ENCODE results near the gene CLTA.
"Not testable (repeated sequence)": the region's sequence is repeated elsewhere in the genome, so short reads cannot be mapped to it uniquely, and the experiment has no call there.

Gene CLTA

DNA sequence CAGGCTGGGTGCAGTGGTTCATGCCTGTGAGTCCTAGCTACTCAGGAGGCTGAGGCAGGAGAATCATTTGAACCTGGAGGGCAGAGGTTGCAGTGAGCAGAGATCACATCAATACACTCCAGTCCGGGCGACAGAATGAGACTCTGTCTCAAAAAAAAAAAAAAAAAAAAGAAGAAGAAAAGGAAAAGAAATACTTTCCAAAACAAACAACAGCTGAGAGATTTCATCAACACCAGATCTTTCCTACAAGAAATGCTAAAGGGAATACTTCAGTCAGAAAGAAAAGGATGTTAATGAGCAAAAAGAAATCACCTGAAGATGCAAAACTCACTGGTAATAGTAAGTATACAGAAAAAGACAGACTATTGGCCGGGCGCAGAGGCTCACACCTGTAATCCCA lies 13.2 kb upstream of the CLTA start:
- FAIRE-seq (no peak), DNase-seq (ENCODE audit: extremely low spot score, insufficient read length, low read depth) (no peak)

DNA sequence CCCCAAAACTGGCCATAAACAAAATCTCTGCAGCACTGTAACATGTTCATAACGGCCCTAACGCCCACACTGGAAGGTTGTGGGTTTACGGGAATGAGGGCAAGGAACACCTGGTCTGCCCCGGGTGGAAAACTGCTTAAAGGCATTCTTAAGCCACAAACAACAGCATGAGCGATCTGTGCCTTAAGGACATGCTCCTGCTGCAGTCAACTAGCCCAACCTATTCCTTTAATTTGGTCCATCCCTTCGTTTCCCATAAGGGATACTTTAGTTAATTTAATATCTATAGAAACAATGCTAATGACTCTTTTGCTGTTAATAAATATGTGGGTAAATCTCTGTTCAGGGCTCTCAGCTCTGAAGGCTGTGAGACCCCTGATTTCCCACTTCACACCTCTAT lies 10.5 kb upstream of the CLTA start:
- not testable (repeated sequence) for FAIRE-seq; DNase-seq (ENCODE audit: extremely low spot score, insufficient read length, low read depth)

DNA sequence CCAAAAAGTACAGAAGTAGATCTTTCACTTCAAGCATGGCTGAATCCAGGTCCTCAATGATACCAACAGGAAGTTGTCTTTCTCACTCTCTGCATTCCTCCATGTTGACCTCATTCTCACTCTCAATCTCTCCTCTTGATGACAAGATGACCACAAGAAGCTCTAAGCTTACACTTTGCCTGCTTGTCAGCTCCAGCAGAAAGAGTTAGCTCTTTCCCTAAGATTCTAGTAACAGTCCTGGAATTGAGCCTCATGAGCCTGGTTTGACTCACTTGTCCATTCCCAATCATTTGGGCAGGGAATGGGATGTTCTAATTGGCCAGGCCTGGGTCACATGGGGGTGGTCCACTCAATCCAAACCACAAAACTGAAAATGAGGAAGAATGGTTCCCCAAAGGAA lies 3.3 kb upstream of the CLTA start:
- DNase-seq (ENCODE audit: extremely low spot score, insufficient read length, low read depth) (no peak), FAIRE-seq (peak; percentile 65)

DNA sequence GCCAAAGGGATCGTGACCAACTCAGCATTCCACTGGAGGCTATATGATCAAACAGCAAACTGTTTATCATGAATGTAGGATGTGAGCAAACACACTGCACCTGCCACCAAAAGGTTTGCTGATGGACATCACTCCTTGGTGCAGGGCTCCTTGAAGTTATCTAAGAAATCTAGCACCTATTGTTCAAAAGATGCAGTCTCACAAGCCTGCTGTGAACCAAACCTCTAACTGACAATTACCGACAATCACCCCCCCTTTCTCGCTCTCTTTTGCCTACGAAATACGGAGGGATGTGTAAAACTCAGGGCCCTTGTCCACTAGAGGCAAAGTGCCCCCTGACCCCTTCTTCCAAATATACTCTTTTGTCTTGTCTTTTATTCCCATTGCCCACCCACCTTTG lies 2.5 kb upstream of the CLTA start:
- FAIRE-seq, result no peak
- no peak for DNase-seq (ENCODE audit: extremely low spot score, insufficient read length, low read depth)

DNA sequence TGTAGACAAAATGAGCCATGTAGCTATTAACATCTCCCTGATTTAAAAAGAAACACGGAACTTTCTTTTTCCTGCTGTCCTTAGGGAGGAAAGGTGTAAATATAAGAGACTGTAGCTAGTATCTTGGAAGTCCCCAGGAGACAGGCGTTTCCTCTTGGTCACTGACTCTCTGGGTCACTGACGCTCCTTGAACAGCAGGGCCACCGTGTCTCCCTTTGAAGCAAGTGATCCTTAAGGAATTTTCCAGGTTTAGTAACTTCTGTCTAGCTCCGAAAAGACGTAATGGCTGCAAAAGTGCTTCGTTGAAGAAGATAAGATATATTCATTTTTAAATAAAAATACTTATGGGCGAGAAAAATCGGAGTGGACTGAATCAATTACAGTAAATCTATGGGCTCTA lies 745 bp upstream of the CLTA start:
- no peak for DNase-seq (ENCODE audit: extremely low spot score, insufficient read length, low read depth)
- FAIRE-seq, result no peak

DNA sequence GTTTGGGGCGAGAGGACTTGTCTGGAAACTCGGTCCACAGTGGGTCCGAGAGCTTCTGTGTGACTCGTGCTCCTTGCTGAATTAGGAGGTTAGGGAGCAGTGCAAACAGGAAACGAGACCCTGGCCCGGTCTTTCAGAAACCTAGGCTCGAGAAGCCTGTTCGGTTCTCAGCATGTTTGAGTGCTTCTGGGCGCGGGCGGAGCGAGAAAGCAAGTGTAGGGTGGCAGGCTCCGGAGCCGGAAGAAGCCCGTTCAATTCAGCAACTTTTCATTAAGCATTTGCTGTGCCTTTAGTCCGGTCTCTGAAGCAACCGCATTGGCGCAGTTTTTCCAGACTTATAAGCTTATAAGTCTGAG lies 547 bp downstream of the CLTA start:
- peak; percentile 38 for FAIRE-seq
- DNase-seq (ENCODE audit: extremely low spot score, insufficient read length, low read depth), result no peak

DNA sequence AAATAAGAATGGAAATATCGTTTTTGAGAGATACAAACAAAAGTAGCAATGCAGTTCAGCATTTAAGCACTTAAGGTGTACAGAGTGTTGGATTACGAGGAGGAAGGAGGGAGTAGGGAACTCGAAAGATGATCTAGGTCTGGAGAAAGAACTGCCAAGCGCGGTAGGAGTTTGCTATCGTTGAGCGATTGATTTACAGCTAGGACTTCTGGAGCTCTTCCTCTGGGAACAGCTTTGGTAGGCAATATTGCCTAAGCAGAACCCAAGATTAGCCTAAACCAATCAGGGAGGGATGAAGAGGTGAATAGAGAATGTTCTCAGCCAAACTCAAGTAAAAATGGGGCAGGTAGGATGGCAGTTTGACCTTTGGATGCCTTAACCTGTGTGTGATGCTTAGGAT lies 965 bp downstream of the CLTA start:
- DNase-seq (ENCODE audit: extremely low spot score, insufficient read length, low read depth) (no peak), FAIRE-seq (no peak)

DNA sequence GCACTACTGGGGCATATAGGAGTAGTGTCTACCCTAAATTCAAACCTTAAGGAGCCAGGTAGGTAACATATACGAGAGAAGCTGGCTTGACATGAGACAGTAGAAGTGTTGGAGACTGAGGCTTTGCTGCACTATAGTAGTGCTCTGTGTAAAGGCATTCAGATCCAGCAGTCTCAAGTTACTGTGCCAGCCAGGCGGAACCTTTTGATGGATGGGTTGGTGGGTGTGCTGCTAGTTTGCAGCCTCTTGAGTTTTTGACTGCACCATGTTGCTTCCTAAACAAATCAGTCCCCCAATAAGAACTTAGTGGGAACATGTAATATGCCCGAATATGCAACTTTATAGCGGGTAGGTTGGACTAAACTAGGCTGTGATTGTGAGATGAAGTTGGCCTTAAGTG lies 1.5 kb downstream of the CLTA start:
- DNase-seq (ENCODE audit: extremely low spot score, insufficient read length, low read depth) (no peak), FAIRE-seq (no peak)

DNA sequence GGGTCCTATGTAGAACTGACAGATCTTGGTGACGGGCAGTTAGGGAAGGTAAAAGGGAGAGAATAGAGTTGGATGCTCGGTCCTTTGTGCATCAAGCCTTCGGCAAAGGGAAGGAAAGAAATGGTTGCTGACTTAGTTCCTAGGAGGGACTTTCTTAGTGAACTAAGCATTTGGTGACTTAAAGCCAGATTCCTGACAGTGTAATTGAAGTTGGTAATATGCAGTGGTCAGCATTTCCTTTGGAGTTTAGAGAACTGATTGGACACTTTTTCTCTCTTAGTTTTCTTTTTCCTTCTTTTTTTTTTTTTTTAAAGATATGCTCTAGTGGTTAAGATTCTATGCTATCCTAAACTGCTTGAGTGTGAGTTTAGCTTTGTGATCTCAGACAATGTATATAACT lies 2.3 kb downstream of the CLTA start:
- no peak for DNase-seq (ENCODE audit: extremely low spot score, insufficient read length, low read depth)
- FAIRE-seq, result no peak

DNA sequence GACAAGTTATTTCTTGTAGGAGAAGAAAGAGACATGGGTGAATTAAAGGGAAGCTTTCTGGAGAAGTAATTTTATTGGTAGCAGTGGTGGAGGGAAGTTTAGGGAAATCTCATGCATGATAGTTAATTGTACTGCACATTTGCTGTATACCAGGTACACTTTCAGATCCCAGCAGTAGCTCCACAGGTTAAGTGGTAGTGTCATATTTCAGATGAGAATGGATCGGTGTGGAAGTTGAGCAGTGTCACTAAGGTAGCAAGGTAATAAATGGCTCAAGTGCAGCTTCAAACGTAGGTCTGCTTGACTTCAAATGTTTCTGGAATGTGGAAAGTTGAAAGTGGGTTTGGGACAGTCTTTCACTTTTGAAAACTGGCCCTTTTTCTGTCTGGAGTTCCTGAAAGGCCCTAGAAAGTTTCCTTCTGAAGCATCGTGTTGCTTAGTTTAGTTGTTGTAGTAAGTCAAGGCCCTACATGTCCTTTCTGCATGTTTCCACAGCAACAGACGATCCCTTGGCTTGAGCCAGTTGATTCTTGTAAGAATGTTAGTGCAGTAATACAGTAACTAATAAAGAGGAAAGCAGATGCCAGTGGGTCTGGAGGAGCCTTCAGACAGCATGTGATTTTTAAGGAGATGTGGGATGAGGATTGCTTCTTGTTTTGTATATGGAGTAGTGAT lies 3.7 kb downstream of the CLTA start:
- DNase-seq (ENCODE audit: extremely low spot score, insufficient read length, low read depth) (no peak), FAIRE-seq (no peak)

DNA sequence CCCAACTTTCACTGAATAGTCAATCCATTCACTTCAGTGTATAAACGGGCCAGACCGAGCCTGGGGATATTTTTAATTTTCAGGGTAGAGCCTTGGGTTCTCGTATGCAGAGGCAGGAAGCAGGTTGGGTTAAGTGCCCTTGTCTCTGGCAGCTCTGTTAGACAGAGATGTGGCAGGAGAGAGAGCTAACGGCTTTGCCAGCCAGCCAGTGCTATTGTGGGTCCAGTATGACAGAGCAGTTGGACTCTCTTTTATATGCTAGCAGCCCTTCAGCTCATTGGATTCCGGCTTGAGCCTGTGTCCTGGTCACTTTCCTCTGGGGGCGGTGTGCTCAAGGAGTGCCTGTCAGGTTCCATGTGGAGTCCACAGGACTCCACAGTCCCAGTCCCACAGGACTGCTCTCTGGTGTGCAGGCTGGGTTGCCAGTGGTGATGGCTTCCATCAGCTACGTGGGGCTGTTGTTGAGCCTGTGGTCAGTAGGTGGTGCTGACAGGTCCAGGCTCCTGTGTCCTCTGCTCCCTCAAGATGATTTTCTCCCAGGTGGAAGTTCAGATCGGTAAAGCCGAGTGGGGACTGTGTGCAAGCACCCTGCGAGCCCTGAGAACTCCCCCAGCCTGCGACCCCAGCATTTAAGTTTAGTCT lies 14.3 kb downstream of the CLTA start:
- FAIRE-seq (no peak), DNase-seq (ENCODE audit: extremely low spot score, insufficient read length, low read depth) (no peak)

DNA sequence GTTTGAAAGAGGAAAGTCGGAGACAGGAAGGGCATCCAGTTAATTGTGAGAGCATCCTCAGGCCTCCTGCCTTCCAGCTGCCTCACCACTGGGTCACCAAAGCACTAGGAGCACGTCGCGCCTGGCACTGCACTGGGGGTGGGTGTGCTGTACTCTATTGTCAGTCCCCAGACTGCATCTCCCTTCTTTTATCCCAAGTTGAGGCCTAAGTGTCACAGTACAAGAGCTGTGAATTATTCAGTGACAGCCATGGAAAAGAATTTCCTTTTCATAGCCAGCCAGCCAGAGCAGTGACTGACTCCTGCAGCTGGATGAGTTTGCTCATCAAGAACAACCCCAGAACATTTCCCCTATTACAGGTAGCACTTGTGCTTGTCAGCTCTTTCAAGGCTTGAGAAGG lies 16.3 kb downstream of the CLTA start:
- FAIRE-seq, result no peak
- DNase-seq (ENCODE audit: extremely low spot score, insufficient read length, low read depth), result no peak

DNA sequence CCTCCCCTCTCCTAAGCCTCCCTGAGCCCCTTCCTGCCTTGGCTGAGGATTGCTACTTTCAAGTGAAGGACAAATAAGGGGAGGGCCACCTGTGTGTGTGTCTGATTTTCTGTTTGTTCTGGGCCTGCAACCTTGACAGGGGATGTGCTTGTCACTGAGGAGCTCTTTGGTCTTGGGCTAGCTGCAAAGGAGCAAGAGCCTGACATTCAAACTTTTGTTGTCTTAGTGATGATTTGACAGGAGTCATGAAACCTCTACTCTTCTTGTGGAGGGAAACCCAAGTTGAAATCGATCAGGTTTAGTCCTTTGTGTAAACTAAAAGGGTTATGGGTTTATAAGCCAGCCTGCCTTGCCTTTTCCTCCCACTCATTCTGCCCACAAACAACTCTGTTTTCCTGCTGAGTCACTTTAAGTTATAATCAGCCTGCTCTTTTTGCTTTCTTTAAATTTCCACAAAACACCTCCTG lies 16.9 kb downstream of the CLTA start:
- no peak for DNase-seq (ENCODE audit: extremely low spot score, insufficient read length, low read depth)
- no peak for FAIRE-seq

DNA sequence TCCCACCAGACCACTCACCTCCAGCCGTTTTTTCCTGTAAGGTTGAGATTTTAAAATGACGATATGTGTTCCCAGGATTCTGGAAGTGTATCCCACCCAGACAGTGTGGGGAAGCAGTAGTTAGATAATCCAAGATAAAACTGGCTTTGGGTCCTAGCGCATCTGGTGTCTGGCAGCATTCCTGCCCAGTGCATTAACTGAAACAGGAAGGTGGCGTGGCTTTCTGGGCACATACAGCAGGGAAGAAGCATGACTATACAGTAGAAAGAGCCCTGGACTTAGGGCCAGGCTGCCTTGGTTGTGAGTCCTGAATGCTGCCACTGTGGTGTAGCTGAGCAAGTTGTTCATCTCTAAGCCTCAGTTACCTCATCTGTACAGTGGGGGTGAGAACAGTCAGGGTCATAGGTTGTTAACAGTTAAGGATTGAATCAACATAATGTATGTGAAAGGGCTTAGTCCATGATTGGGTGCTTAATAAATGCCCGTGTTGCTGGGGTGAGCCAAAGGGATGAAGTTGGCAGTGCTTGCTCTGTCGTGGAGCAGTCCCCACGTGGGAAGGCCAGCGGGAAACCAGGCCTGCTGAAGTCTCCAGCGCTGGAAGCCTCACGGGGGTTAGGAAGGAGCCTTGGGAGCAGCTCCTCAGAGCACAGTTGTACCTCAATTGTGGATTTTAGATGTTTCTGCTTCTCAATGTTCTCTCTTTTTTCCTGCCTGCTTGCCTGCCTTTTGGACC lies 18.0 kb downstream of the CLTA start:
- DNase-seq (ENCODE audit: extremely low spot score, insufficient read length, low read depth) (no peak), FAIRE-seq (no peak)

DNA sequence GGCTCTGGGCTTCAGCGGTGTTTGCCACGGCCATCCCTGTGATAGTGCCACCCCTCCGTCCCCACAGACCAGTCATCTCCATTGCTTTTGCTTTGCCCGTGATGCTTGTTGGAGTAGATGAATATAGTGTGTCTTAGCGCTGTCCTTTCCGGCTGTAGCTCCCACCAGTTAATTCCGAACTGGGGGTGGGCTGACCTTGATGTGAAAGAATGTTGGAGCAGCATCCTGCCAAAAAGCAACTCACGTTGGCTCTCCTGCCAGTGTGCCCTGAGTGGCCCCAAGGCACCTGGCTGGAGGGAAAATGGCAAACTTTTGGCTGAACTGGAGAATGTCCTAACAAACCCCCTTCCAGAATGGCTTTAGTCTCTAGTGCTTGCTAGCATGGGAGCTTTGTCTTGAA lies 20.0 kb downstream of the CLTA start:
- no peak for FAIRE-seq

DNA sequence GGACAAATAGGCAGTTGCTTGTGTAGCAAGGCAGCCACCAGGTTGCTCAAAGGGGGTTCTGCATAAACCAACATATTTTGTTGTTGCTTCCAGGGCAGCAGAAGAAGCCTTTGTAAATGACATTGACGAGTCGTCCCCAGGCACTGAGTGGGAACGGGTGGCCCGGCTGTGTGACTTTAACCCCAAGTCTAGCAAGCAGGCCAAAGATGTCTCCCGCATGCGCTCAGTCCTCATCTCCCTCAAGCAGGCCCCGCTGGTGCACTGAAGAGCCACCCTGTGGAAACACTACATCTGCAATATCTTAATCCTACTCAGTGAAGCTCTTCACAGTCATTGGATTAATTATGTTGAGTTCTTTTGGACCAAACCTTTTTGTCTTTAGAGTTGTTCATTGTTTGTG lies 20.8 kb downstream of the CLTA start:
- DNase-seq (ENCODE audit: extremely low spot score, insufficient read length, low read depth), result no peak
- no peak for FAIRE-seq

More for the DNA sequence above, 20.0 kb downstream of the CLTA start:
- DNase-seq (ENCODE audit: extremely low spot score, insufficient read length, low read depth), result no peak

DNA sequence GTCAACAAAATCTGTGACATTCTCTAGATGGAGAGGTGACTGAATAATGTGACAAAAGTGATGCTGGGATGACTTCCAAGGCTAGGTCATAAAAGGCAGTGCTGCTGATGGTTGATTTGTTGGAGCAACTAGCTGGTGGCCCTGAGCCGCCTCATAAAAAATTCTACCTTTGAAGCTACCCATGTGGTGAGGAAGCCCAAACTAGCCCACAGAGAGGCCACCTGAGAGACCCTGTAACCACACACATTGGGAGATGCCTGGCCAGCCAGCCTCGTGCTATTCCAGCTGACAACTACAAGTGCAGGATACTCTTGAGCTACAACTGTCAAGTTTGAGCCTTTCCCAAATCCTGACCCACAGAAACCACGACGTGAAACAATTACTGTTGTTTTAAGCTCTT lies 22.7 kb downstream of the CLTA start:
- FAIRE-seq (no peak), DNase-seq (ENCODE audit: extremely low spot score, insufficient read length, low read depth) (no peak)

DNA sequence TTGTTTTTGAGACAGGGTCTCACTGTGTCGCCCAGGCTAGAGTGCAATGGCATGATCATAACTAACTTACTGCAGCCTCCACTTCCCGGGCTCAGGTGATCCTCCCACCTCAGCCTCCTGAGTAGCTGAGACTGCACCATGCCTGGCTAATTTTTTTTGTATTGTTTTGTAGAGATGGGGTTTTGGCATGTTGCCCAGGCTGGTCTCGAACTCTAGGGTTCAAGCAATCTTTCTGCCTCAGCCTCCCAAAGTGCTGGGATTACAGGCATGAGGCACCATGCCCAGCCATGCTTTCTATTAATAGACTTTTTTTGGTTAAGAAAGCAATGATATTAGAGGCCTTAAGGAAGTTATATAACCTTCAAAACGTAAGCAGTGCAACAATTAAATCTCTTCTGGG lies 23.3 kb downstream of the CLTA start:
- DNase-seq (ENCODE audit: extremely low spot score, insufficient read length, low read depth) (no peak), FAIRE-seq (no peak)

DNA sequence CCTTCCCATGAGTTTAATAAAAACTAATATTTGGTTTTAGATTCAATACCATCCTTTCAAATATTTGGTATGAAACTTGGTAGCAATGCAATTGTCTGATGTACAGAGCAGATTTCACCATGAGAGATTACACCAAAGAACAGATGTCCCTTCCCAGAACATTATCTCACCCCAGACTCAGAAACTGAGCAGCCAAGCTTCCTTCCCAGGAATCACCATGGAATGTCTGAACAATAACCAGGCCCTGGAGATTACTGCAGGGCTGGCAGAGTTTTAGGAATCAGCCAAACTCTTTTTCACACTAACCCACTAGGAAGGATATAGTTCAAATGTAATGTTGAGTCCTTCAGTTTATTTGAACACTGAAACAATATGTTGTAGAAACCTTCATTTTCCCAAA lies 23.9 kb downstream of the CLTA start:
- no peak for DNase-seq (ENCODE audit: extremely low spot score, insufficient read length, low read depth)

DNA sequence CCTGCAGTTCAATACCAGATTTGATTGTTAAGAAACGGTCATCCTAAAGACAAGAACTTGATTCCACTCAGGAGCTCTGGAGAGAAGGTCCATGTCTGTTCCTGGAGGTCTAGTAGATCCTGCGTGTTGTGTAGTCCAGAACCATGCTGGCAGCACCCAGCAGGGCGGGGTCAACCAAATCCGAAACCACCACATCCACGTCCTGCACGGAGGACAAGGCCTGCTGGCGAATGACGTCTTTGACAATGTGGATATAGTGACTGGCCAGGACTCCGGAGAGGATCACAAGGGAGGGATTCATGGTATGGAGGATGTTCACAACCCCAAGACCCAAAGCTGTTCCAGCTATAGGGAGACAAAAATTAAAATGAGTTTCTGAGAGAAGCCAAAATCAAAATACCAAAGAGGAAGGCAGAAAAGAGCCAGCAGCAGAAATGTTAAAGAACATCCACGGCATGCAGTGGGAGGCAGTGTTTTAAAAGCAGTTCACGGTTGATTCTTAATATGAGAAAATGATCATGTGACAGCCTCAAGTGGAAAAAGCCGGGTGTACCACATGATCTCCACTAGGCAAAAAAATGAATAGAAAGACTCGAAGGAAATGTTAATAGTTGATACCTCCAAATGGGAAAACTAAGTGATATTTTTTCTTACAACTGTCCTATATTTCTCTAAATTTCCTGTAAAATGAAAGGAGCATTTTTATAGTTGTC lies 26.7 kb downstream of the CLTA start:
- DNase-seq (ENCODE audit: extremely low spot score, insufficient read length, low read depth), result no peak

More for the DNA sequence above, 23.9 kb downstream of the CLTA start:
- no peak for FAIRE-seq

DNA sequence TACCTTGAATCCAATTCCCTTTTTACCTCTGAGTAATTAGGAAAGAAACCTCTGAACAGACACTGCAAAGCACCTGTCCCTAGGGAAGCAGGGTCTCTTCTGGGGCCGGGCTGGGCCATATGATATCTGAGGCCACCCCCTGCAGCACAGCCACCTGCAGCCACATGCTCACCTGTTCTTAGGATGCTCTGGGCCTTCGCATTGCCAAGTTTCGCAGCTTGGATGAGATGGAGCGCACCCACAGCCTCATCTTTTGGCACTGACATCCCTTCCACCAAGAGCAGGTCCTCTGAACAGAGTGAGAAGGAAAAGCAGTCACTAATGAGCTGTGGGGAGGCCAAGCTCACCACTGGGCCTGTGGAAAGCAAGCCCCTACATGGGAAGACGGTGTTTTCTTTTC lies 27.3 kb downstream of the CLTA start:
- FAIRE-seq (no peak), DNase-seq (ENCODE audit: extremely low spot score, insufficient read length, low read depth) (no peak)

More for the DNA sequence above, 26.7 kb downstream of the CLTA start:
- no peak for FAIRE-seq
